HepG2 (cell line): Measurements from ENCODE around the gene ST8SIA4. TPM values are rescaled to one million over a fixed set of nuclear protein-coding genes. Genes with fewer than 3 reads are reported as not detected.

ENCODE experiments used
- ATAC-seq: fragments of 200-7000 bp; cut with Tn5 transposase; 3 replicates; pipeline ENCODE4 v1.9.1; 2020; ENCODE audit warnings: mild to moderate bottlenecking, moderate library complexity
- BruUV-seq: library from RNA; stranded (reverse); fragments of 400-500 nt; replicated peaks from 2 replicates; lab custom pipeline; 2021; lab: Mats Ljungman, UMichigan
- CTCF ChIA-PET: fragments of 300-600 bp; formaldehyde crosslinking; extraction: SDS; loops from one replicate; lab custom pipeline; 2021; ENCODE audit warnings: low total read pairs, inconsistent platforms, low intra/inter-chr PET ratio; lab: Yijun Ruan, JAX
- POLR2A ChIA-PET: fragments of 350-600 bp; sonication (Branson Sonifier 250); formaldehyde crosslinking; loops from one replicate; lab custom pipeline; 2020; ENCODE audit warnings: antibody characterized with exemption, inconsistent platforms; lab: Yijun Ruan, JAX
- DNase-seq: peaks from one replicate; pipeline ENCODE4 v3.0.0-alpha.2; 2015; ENCODE audit warnings: low spot score
- FAIRE-seq: peaks from 3 replicates; lab custom pipeline; 2011; peaks lifted over from hg19 to GRCh38; lab: Jason Lieb, UNC
- H2AFZ ChIP-seq: one replicate; pipeline ENCODE4 v1.6.1; 2011; ENCODE audit warnings: low read length, inconsistent platforms
- H3K27ac ChIP-seq: fragments of 300-600 bp; 3 replicates; pipeline ENCODE4 v1.8.0; 2011; ENCODE audit warnings: mixed run types, mild to moderate bottlenecking, mixed read lengths, low read length, inconsistent platforms; ENCODE audit not compliant: insufficient read depth; ENCODE audit errors: extremely low read length
- H3K27me3 ChIP-seq, 2 experiments: fragments of 200-600 bp in 1 of 2; 2 replicates in 1 of 2; 3 replicates in 1 of 2; pipeline versions ENCODE4 v1.6.0 to v1.8.0; 2011; ENCODE audit warnings: low read length in 2 of 2, mild to moderate bottlenecking in 2 of 2, moderate library complexity in 2 of 2, inconsistent platforms in 1 of 2; ENCODE audit not compliant: insufficient read depth in 2 of 2, control insufficient read depth in 1 of 2
- H3K36me3 ChIP-seq, 2 experiments: fragments of 200-600 bp in 1 of 2; replicated peaks in 1 of 2; 2 replicates in 1 of 2; 3 replicates in 1 of 2; pipeline versions ENCODE4 v1.5.1 to v1.8.0; 2011; ENCODE audit warnings: low read length in 2 of 2, inconsistent platforms in 1 of 2; ENCODE audit not compliant: insufficient read depth in 2 of 2, control insufficient read depth in 1 of 2
- H3K4me1 ChIP-seq: 2 replicates; pipeline ENCODE4 v1.5.1; 2012; ENCODE audit warnings: low read length, inconsistent platforms; ENCODE audit not compliant: insufficient read depth
- H3K4me2 ChIP-seq: 2 replicates; pipeline ENCODE4 v1.6.0; 2011; ENCODE audit warnings: low read depth, low read length, inconsistent platforms
- H3K4me3 ChIP-seq, 3 experiments: fragments of 200-600 bp in 1 of 3; sonication (generic), shearing (Covaris generic) in 1 of 3; replicated peaks in 1 of 3; 2 replicates each; pipeline ENCODE4 v1.5.1; 2011 to 2016; ENCODE audit warnings: low read length in 3 of 3, inconsistent platforms in 2 of 3, low read depth in 2 of 3, mild to moderate bottlenecking in 2 of 3, control low read depth in 1 of 3, mixed read lengths in 1 of 3; ENCODE audit not compliant: insufficient read depth in 1 of 3
- H3K79me2 ChIP-seq: one replicate; pipeline ENCODE4 v1.6.1; 2011; ENCODE audit warnings: low read length, inconsistent platforms; ENCODE audit not compliant: insufficient read depth
- H3K9ac ChIP-seq: 2 replicates; pipeline ENCODE4 v1.6.0; 2011; ENCODE audit warnings: mild to moderate bottlenecking, low read depth, low read length, inconsistent platforms; ENCODE audit not compliant: insufficient read depth
- H3K9me3 ChIP-seq: 2 replicates; pipeline ENCODE4 v1.5.1; 2012; ENCODE audit warnings: mild to moderate bottlenecking, low read length
- H4K20me1 ChIP-seq: 2 replicates; pipeline ENCODE4 v1.6.0; 2011; ENCODE audit warnings: inconsistent platforms, mild to moderate bottlenecking, low read length, moderate library complexity; ENCODE audit not compliant: insufficient read depth
- AKAP8 ChIP-seq: sonication (generic); formaldehyde crosslinking; IDR thresholded peaks from 2 replicates; pipeline ENCODE4 v1.5.1; 2020; ENCODE audit warnings: mild to moderate bottlenecking, missing genetic modification reagents
- MTA1 ChIP-seq: sonication (generic); formaldehyde crosslinking; IDR thresholded peaks from 2 replicates; pipeline ENCODE4 v1.4.0; 2020; ENCODE audit warnings: missing genetic modification reagents, mild to moderate bottlenecking, borderline replicate concordance
- NFE2 ChIP-seq: sonication (generic); formaldehyde crosslinking; IDR thresholded peaks from 2 replicates; pipeline ENCODE4 v1.4.0; 2020; ENCODE audit warnings: missing genetic modification reagents
- REL ChIP-seq: sonication (generic); formaldehyde crosslinking; conservative IDR thresholded peaks from 2 replicates; pipeline ENCODE4 v1.8.0; 2022; ENCODE audit warnings: mild to moderate bottlenecking, missing genetic modification reagents, moderate library complexity
- REPIN1 ChIP-seq: sonication (generic); formaldehyde crosslinking; IDR thresholded peaks from 2 replicates; pipeline ENCODE4 v1.8.0; 2022; ENCODE audit warnings: missing genetic modification reagents, low read depth, mild to moderate bottlenecking, borderline replicate concordance
- SETDB1 ChIP-seq: sonication (generic); formaldehyde crosslinking; IDR thresholded peaks from 2 replicates; pipeline ENCODE4 v1.5.1; 2020; ENCODE audit warnings: missing genetic modification reagents, mild to moderate bottlenecking, borderline replicate concordance
- ZNF12 ChIP-seq: sonication (generic); formaldehyde crosslinking; IDR thresholded peaks from 2 replicates; pipeline ENCODE4 v1.5.0; 2020; ENCODE audit warnings: missing genetic modification reagents
- ZNF251 ChIP-seq: sonication (generic); formaldehyde crosslinking; IDR thresholded peaks from 2 replicates; pipeline ENCODE4 v1.9.0; 2021; ENCODE audit warnings: mild to moderate bottlenecking, missing genetic modification reagents
- ZNF709 ChIP-seq: sonication (generic); formaldehyde crosslinking; IDR thresholded peaks from 2 replicates; pipeline ENCODE4 v1.5.0; 2020; ENCODE audit warnings: mild to moderate bottlenecking, missing genetic modification reagents
- ZNF772 ChIP-seq: sonication (generic); formaldehyde crosslinking; IDR thresholded peaks from 2 replicates; pipeline ENCODE4 v1.5.0; 2020; ENCODE audit warnings: mild to moderate bottlenecking, missing genetic modification reagents
- WGBS: methylation state at CpG from one replicate; pipeline ENCODE4 v1.1.6; 2017; ENCODE audit warnings: low lambda C conversion rate; 5-methylcytosine and 5-hydroxymethylcytosine counted together
- in situ Hi-C: cut with HindIII; loops from 2 replicates; pipeline ENCODE4 v1.10.0; 2017; ENCODE audit warnings: low pct_unique_long_range_greater_than_20kb; ENCODE audit not compliant: extremely low pct_ligation_motif_present
- intact Hi-C: fragments of 100-400 bp; cut with micrococcal nuclease; formaldehyde crosslinking; loops from one replicate; pipeline ENCODE4 v1.10.0; 2022; ENCODE audit not compliant: unreplicated experiment
- polyA plus RNA-seq, 8 experiments: library from polyadenylated mRNA; depleted of rRNA in 3 of 8; stranded (reverse) in 7 of 8; unstranded in 1 of 8; fragments of >200 nt; fragmentation: Illumina TruSeq in 4 of 8; extraction: Trizol in 4 of 8; gene quantifications; 2 replicates each; pipeline versions ENCODE4 v1.2.1 to v1.2.3, GENCODE V29; 2011 to 2016; ENCODE audit warnings: low read depth in 4 of 8, missing spikeins in 1 of 8, mixed read lengths in 1 of 8; ENCODE audit not compliant: insufficient read depth in 1 of 8
- total RNA-seq, 5 experiments: library from RNA; depleted of rRNA; stranded (reverse); fragments of >200 nt; fragmentation: Illumina TruSeq; extraction: Trizol; gene quantifications; 2 replicates each; pipeline ENCODE4 v1.2.3, GENCODE V29; 2016; ENCODE audit warnings: low read depth in 1 of 5
- TF ChIP-seq, protein P1 (sequence below): sonication (generic); formaldehyde crosslinking; IDR thresholded peaks from 2 replicates; pipeline ENCODE4 v1.9.0; 2021; ENCODE audit warnings: missing genetic modification reagents, borderline replicate concordance
- TF ChIP-seq, protein P2 (sequence below): sonication (generic); formaldehyde crosslinking; IDR thresholded peaks from 2 replicates; pipeline ENCODE4 v1.4.0; 2020; ENCODE audit warnings: missing genetic modification reagents, borderline replicate concordance
- TF ChIP-seq, protein P3 (sequence below): sonication (generic); formaldehyde crosslinking; IDR thresholded peaks from 2 replicates; pipeline ENCODE4 v1.4.0; 2020; ENCODE audit warnings: mild to moderate bottlenecking, missing genetic modification reagents
- TF ChIP-seq, protein P4 (sequence below): sonication (generic); formaldehyde crosslinking; IDR thresholded peaks from 2 replicates; pipeline ENCODE4 v1.4.0; 2020; ENCODE audit warnings: mild to moderate bottlenecking, missing genetic modification reagents
- TF ChIP-seq, protein P5 (sequence below): sonication (generic); formaldehyde crosslinking; IDR thresholded peaks from 2 replicates; pipeline ENCODE4 v1.4.0; 2020; ENCODE audit warnings: missing genetic modification reagents, borderline replicate concordance

Gene ST8SIA4
- total and polyA plus RNA-seq, 2 of the 13 experiments (the other 11 are each of a cell fraction or from before 2014, with no cell fraction given) = not detected

DNA sequence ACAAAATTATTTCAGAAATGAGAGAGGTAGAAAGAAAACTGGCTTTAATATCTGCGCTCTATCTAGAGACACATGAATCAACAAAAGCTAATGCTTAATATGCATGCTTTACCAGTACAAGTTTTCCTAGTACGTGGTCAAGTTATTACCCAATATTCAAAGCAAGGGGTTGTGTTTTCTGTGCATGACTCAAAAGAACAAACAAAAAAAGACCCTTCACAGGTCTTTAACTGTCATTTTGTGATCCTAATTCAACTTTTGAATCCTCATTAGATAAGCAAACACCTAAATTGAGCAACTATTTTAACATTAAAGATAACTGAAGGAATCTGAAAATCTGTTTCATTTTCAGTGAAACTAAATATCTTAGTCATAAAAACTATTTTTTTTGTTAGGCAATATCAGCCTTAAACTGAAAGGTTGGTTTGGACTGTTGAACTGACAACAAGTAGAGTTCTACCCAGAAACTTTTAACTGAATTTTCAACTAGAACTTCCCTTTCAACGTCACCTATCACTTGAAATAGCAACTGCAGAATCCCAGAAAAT is 12.5 kb downstream of the ST8SIA4 start:
- H3K27ac ChIP-seq = no peak overlapping the region
- no peaks in the 10 kb centered on the region for H3K36me3 ChIP-seq
- H3K79me2 ChIP-seq = no peaks in the 10 kb centered on the region
- no peak for FAIRE-seq
- TF ChIP-seq MTA1 (CRISPR knock-in tag) (no peak), AKAP8 (CRISPR knock-in tag) (no peak), SETDB1 (CRISPR knock-in tag) (no peak), ZNF772 (no peak), ZNF709 (no peak), ZNF12 (CRISPR knock-in tag) (no peak), NFE2 (CRISPR knock-in tag) (no peak), REPIN1 (no peak), ZNF251 (CRISPR knock-in tag) (no peak), REL (CRISPR knock-in tag) (no peak)
- TF ChIP-seq, protein P1, sequence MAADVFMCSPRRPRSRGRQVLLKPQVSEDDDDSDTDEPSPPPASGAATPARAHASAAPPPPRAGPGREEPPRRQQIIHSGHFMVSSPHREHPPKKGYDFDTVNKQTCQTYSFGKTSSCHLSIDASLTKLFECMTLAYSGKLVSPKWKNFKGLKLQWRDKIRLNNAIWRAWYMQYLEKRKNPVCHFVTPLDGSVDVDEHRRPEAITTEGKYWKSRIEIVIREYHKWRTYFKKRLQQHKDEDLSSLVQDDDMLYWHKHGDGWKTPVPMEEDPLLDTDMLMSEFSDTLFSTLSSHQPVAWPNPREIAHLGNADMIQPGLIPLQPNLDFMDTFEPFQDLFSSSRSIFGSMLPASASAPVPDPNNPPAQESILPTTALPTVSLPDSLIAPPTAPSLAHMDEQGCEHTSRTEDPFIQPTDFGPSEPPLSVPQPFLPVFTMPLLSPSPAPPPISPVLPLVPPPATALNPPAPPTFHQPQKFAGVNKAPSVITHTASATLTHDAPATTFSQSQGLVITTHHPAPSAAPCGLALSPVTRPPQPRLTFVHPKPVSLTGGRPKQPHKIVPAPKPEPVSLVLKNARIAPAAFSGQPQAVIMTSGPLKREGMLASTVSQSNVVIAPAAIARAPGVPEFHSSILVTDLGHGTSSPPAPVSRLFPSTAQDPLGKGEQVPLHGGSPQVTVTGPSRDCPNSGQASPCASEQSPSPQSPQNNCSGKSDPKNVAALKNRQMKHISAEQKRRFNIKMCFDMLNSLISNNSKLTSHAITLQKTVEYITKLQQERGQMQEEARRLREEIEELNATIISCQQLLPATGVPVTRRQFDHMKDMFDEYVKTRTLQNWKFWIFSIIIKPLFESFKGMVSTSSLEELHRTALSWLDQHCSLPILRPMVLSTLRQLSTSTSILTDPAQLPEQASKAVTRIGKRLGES (CRISPR knock-in tag) = no peak
- TF ChIP-seq, protein P2, sequence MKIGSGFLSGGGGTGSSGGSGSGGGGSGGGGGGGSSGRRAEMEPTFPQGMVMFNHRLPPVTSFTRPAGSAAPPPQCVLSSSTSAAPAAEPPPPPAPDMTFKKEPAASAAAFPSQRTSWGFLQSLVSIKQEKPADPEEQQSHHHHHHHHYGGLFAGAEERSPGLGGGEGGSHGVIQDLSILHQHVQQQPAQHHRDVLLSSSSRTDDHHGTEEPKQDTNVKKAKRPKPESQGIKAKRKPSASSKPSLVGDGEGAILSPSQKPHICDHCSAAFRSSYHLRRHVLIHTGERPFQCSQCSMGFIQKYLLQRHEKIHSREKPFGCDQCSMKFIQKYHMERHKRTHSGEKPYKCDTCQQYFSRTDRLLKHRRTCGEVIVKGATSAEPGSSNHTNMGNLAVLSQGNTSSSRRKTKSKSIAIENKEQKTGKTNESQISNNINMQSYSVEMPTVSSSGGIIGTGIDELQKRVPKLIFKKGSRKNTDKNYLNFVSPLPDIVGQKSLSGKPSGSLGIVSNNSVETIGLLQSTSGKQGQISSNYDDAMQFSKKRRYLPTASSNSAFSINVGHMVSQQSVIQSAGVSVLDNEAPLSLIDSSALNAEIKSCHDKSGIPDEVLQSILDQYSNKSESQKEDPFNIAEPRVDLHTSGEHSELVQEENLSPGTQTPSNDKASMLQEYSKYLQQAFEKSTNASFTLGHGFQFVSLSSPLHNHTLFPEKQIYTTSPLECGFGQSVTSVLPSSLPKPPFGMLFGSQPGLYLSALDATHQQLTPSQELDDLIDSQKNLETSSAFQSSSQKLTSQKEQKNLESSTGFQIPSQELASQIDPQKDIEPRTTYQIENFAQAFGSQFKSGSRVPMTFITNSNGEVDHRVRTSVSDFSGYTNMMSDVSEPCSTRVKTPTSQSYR = no peak
- TF ChIP-seq, protein P3, sequence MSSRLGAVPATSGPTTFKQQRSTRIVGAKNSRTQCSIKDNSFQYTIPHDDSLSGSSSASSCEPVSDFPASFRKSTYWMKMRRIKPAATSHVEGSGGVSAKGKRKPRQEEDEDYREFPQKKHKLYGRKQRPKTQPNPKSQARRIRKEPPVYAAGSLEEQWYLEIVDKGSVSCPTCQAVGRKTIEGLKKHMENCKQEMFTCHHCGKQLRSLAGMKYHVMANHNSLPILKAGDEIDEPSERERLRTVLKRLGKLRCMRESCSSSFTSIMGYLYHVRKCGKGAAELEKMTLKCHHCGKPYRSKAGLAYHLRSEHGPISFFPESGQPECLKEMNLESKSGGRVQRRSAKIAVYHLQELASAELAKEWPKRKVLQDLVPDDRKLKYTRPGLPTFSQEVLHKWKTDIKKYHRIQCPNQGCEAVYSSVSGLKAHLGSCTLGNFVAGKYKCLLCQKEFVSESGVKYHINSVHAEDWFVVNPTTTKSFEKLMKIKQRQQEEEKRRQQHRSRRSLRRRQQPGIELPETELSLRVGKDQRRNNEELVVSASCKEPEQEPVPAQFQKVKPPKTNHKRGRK = no peak
- TF ChIP-seq, protein P4, sequence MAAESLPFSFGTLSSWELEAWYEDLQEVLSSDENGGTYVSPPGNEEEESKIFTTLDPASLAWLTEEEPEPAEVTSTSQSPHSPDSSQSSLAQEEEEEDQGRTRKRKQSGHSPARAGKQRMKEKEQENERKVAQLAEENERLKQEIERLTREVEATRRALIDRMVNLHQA = no peak
- TF ChIP-seq, protein P5, sequence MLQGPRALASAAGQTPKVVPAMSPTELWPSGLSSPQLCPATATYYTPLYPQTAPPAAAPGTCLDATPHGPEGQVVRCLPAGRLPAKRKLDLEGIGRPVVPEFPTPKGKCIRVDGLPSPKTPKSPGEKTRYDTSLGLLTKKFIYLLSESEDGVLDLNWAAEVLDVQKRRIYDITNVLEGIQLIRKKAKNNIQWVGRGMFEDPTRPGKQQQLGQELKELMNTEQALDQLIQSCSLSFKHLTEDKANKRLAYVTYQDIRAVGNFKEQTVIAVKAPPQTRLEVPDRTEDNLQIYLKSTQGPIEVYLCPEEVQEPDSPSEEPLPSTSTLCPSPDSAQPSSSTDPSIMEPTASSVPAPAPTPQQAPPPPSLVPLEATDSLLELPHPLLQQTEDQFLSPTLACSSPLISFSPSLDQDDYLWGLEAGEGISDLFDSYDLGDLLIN (CRISPR knock-in tag) = no peak
- no peak overlapping the region for H3K4me2 ChIP-seq
- CTCF ChIA-PET = no interaction called here
- 19% methylated on average over 3 of the region's 3 CpGs for WGBS
- in situ Hi-C loops (no loop called here), intact Hi-C loops (no loop called here)
- no peak overlapping the region for H3K9ac ChIP-seq
- no TSS peak for BruUV-seq
- no peak overlapping the region for H3K4me3 ChIP-seq
- H3K9me3 ChIP-seq = no peaks in the 10 kb centered on the region
- no peaks in the 10 kb centered on the region; the same call in 1 of the 2 replicates for H4K20me1 ChIP-seq
- no peak for DNase-seq
- no peaks in the 10 kb centered on the region for H3K27me3 ChIP-seq
- H3K4me1 ChIP-seq = no peaks in the 10 kb centered on the region
- no peak for ATAC-seq
- POLR2A ChIA-PET = no interaction called here
- H2AFZ ChIP-seq = no peak overlapping the region
